Ectodermal cell (in vitro differentiated cells): Measurements from ENCODE around the gene SEMA3F.

ENCODE experiments used
- H3K27ac ChIP-seq: 2 replicates; pipeline ENCODE4 v1.7.0; 2013; ENCODE audit warnings: mild to moderate bottlenecking, low read depth, low read length; ENCODE audit not compliant: insufficient read depth, poor library complexity, severe bottlenecking
- H3K27me3 ChIP-seq: 2 replicates; pipeline ENCODE4 v1.7.0; 2013; ENCODE audit warnings: mild to moderate bottlenecking, low read length; ENCODE audit not compliant: insufficient read depth, control insufficient read depth, poor library complexity, severe bottlenecking
- H3K36me3 ChIP-seq: one replicate; pipeline ENCODE4 v1.7.0; 2013; ENCODE audit warnings: low read length; ENCODE audit not compliant: control insufficient read depth, insufficient read depth
- H3K4me1 ChIP-seq: one replicate; pipeline ENCODE4 v1.7.0; 2013; ENCODE audit warnings: low read length; ENCODE audit not compliant: control insufficient read depth, insufficient read depth
- H3K4me3 ChIP-seq: 2 replicates; pipeline ENCODE4 v1.7.0; 2013; ENCODE audit warnings: low read depth, low read length, control low read depth; ENCODE audit not compliant: insufficient read depth
- H3K9me3 ChIP-seq: 2 replicates; pipeline ENCODE4 v1.7.0; 2013; ENCODE audit warnings: mild to moderate bottlenecking, low read length, moderate library complexity; ENCODE audit not compliant: control insufficient read depth
- WGBS, 2 experiments: methylation state at CpG; one replicate each; pipeline ENCODE4 v1.1.7; 2013; ENCODE audit warnings: missing lambda C conversion rate in 2 of 2; 5-methylcytosine and 5-hydroxymethylcytosine counted together

Gene SEMA3F

GRCh38 chr3:50122661-50123391, 32.3 kb upstream of the SEMA3F start:
- H3K27me3 ChIP-seq, result no peaks in the 10 kb centered on the region
- H3K4me3 ChIP-seq, result no peak overlapping the region
- no peak overlapping the region for H3K27ac ChIP-seq
- H3K9me3 ChIP-seq, result no peaks in the 10 kb centered on the region
- peaks cover 29% of the 10 kb centered on the region for H3K4me1 ChIP-seq
- peaks cover 10% of the 10 kb centered on the region for H3K36me3 ChIP-seq
- WGBS, 2 experiments, result 93 to 94% methylated on average over 14 of the region's 14 CpGs

- Histone ChIP-seq H3K27me3 (no peaks in the 10 kb centered on the region), H3K9me3 (no peaks in the 10 kb centered on the region), H3K27ac (no peak overlapping the region), H3K4me1 (peaks cover 29% of the 10 kb centered on the region), H3K4me3 (no peak overlapping the region), H3K36me3 (peaks cover 3% of the 10 kb centered on the region)
- WGBS, 2 experiments, result 89 to 91% methylated on average over 4 of the region's 4 CpGs
These were observed 31.6 kb upstream of the SEMA3F start for GRCh38 chr3:50123394-50124051.

GRCh38 chr3:50124052-50124799, 30.9 kb upstream of the SEMA3F start:
- Histone ChIP-seq H3K27me3 (no peaks in the 10 kb centered on the region), H3K9me3 (no peaks in the 10 kb centered on the region), H3K4me1 (peaks cover 29% of the 10 kb centered on the region), H3K27ac (no peak overlapping the region), H3K4me3 (no peak overlapping the region), H3K36me3 (no peaks in the 10 kb centered on the region)
- 70% methylated on average over 15 of the region's 15 CpGs for WGBS, 2 experiments

GRCh38 chr3:50124800-50125178, 30.3 kb upstream of the SEMA3F start:
- no peaks in the 10 kb centered on the region for H3K27me3 ChIP-seq
- peaks cover 29% of the 10 kb centered on the region for H3K4me1 ChIP-seq
- H3K4me3 ChIP-seq, result no peak overlapping the region
- H3K36me3 ChIP-seq, result no peaks in the 10 kb centered on the region
- WGBS, 2 experiments, result 49 to 54% methylated on average over 12 of the region's 12 CpGs
- no peaks in the 10 kb centered on the region for H3K9me3 ChIP-seq
- no peak overlapping the region for H3K27ac ChIP-seq

GRCh38 chr3:50125541-50126286, 29.4 kb upstream of the SEMA3F start:
- Histone ChIP-seq H3K4me1 (peaks cover 29% of the 10 kb centered on the region), H3K36me3 (no peaks in the 10 kb centered on the region), H3K27me3 (no peaks in the 10 kb centered on the region), H3K27ac (no peak overlapping the region), H3K9me3 (no peaks in the 10 kb centered on the region), H3K4me3 (no peak overlapping the region)
- 66 to 67% methylated on average over 8 of the region's 9 CpGs for WGBS, 2 experiments

GRCh38 chr3:50126287-50127211, 28.6 kb upstream of the SEMA3F start:
- no peaks in the 10 kb centered on the region for H3K9me3 ChIP-seq
- peak overlapping the region; percentile 26 for H3K27ac ChIP-seq
- WGBS, 2 experiments, result 89% methylated on average over 15 to 16 of the region's 16 CpGs
- H3K36me3 ChIP-seq, result no peaks in the 10 kb centered on the region
- H3K4me1 ChIP-seq, result peaks cover 29% of the 10 kb centered on the region
- H3K27me3 ChIP-seq, result no peaks in the 10 kb centered on the region
- no peak overlapping the region for H3K4me3 ChIP-seq

GRCh38 chr3:50127251-50127691, 27.9 kb upstream of the SEMA3F start:
- Histone ChIP-seq H3K36me3 (no peaks in the 10 kb centered on the region), H3K27me3 (no peaks in the 10 kb centered on the region), H3K4me1 (peaks cover 29% of the 10 kb centered on the region), H3K4me3 (no peak overlapping the region), H3K9me3 (no peaks in the 10 kb centered on the region), H3K27ac (no peak overlapping the region)
- WGBS, 2 experiments, result 92 to 94% methylated on average over 8 of the region's 8 CpGs

GRCh38 chr3:50128001-50128400, 27.1 kb upstream of the SEMA3F start:
- H3K27ac ChIP-seq, result no peak overlapping the region
- H3K36me3 ChIP-seq, result no peaks in the 10 kb centered on the region
- H3K9me3 ChIP-seq, result no peaks in the 10 kb centered on the region
- H3K4me3 ChIP-seq, result no peak overlapping the region
- H3K27me3 ChIP-seq, result no peaks in the 10 kb centered on the region
- WGBS, 2 experiments, result 89 to 93% methylated on average over 4 of the region's 4 CpGs
- peaks cover 35% of the 10 kb centered on the region for H3K4me1 ChIP-seq

GRCh38 chr3:50130436-50130835, 24.7 kb upstream of the SEMA3F start:
- Histone ChIP-seq H3K4me3 (no peak overlapping the region), H3K36me3 (no peaks in the 10 kb centered on the region), H3K27me3 (no peaks in the 10 kb centered on the region), H3K4me1 (peaks cover 36% of the 10 kb centered on the region), H3K9me3 (no peaks in the 10 kb centered on the region), H3K27ac (no peak overlapping the region)
- WGBS, 2 experiments, result 81 to 90% methylated on average over 2 of the region's 2 CpGs
